K562 treated with DMSO at 1 percent for 4 hours (cell line): ENCODE measurements around the gene C16orf82. TPM values are rescaled to one million over a fixed set of nuclear protein-coding genes. Genes with fewer than 3 reads are reported as not detected.

ENCODE experiments used
- total RNA-seq: library from RNA; unstranded; fragments of 300-600 nt; gene quantifications from 2 replicates; pipeline ENCODE4 v1.2.3, GENCODE V29; 2022; ENCODE audit not compliant: insufficient read depth

The C16orf82 gene
- total RNA-seq: not detected in 2 replicates

DNA sequence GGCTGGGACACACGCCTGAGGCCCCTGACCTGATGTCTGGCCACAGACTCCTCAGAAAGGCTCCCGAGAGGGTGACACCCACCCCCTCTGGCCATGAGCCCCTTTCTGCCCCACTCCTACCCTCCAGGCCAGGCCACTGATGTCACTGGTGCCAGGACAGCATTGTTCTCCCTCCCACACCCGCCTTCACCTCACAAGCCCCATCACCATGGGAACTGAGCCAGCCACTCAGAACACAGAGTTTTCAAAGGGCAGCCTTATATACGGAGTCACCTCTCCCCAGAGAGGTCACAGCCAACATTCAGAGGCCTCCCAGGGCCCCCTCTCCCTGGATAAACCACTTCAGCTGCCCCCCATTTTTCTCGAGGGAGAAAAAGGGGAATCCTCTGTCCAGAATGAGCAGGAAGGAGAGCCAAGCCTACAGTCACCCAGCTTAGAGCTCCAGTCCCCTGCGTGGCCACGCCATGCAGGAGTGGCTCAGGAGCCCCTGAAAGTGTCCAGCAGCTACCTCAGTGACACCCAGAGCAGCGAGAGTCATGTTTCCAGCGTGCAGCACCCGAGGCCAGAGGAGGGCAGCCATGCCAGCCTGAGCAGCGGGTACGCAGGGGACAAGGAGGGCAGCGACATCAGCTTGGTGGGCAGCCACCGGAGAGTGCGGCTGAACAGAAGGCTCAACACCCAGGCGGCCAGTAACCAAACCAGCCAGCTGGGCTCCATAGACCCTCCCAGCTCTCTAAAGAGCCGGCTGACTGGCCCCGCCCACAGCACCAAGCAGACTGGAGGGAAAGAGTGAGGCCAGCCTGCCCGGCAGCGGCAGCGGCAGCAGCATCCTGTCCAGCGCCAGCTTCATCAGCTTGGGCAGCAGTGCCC, at the start of gene C16orf82:
Gene C16orf82, plus strand, starts transcription at position 260 of the 870 bp plus-strand sequence.

Other genes starting within 250 kb of the C16orf82 start
- 0.90 and 1.9 TPM in 2 replicates for gene KDM8, start 136.6 kb downstream of the C16orf82 start, total RNA-seq
- 44.5 and 48.7 TPM in 2 replicates for gene NSMCE1, start 201.8 kb downstream of the C16orf82 start, total RNA-seq
- gene IL4R, start 247.0 kb downstream of the C16orf82 start, total RNA-seq: 0.73 and 1.3 TPM in 2 replicates